Peyer's patch (tissue), 4 donors: ENCODE results near the gene RAD54L. TPM values are rescaled to one million over a fixed set of nuclear protein-coding genes. Genes with fewer than 3 reads are reported as not detected.

Experiments used
- DNase-seq, 3 donors: peaks; one replicate each; pipeline ENCODE4 v3.0.0-alpha.2; 2017 to 2019
- H3K27ac ChIP-seq, 4 donors: fragments of 200-600 bp; sonication (generic); one replicate each; pipeline ENCODE4 v1.5.1; 2016 to 2019
- H3K27me3 ChIP-seq, 2 donors: fragments of 200-600 bp; sonication (generic); one replicate each; pipeline ENCODE4 v1.5.1; 2019
- H3K36me3 ChIP-seq, 3 donors: fragments of 200-600 bp; sonication (generic); one replicate each; pipeline ENCODE4 v1.5.1; 2016 to 2019
- H3K4me1 ChIP-seq, 4 donors: fragments of 200-600 bp; sonication (generic); one replicate each; pipeline ENCODE4 v1.5.1; 2016 to 2019
- H3K4me3 ChIP-seq, 4 donors: fragments of 200-600 bp; sonication (generic); 1 replicate in 3 of 4; 2 replicates in 1 of 4; pipeline ENCODE4 v1.5.1; 2016 to 2019; ENCODE audit warnings: mild to moderate bottlenecking in 1 of 4
- H3K9me3 ChIP-seq, 4 donors: fragments of 200-600 bp; sonication (generic); one replicate each; pipeline ENCODE4 v1.5.1; 2016 to 2019; ENCODE audit warnings: mild to moderate bottlenecking in 1 of 4
- CTCF ChIP-seq, 6 experiments: fragments of 450-650 bp in 4 of 6; fragments of 200-600 bp in 2 of 6; sonication (generic) in 1 of 6; IDR thresholded peaks; one replicate each; pipeline ENCODE4 v1.5.1; 2017 to 2019; ENCODE audit warnings: antibody characterized with exemption in 6 of 6, mild to moderate bottlenecking in 3 of 6, moderate library complexity in 1 of 6
- POLR2A ChIP-seq, 2 donors: fragments of 450-650 bp; IDR thresholded peaks; one replicate each; pipeline ENCODE4 v1.5.1; 2017; ENCODE audit warnings: antibody characterized with exemption in 2 of 2, mild to moderate bottlenecking in 2 of 2, moderate library complexity in 2 of 2
- total RNA-seq, 4 donors: library from RNA; depleted of rRNA; stranded (reverse); fragments of >200 nt; gene quantifications; one replicate each; pipeline ENCODE4 v1.1.0, GENCODE V29; 2016

Gene RAD54L
- total RNA-seq, 4 donors from 2014 or later, result 3.9 to 71.8 (median 10.3) TPM

- no peak for DNase-seq
- Histone ChIP-seq H3K27me3 (no peaks in the 10 kb centered on the region), H3K9me3 (no peaks in the 10 kb centered on the region), H3K27ac (no peak overlapping the region), H3K4me1 (peaks cover 0 to 9% (median 3%) of the 10 kb centered on the region in 4 donors), H3K4me3 (no peak overlapping the region), H3K36me3 (no peaks in the 10 kb centered on the region)
- TF ChIP-seq POLR2A (IDR thresholded peaks at IDR 0.05) (no peak), CTCF (IDR thresholded peaks at IDR 0.05) (no peak)
Measured at GRCh38 chr1:46205141-46205540, 42.4 kb upstream of the RAD54L start.

- H3K9me3 ChIP-seq, result no peaks in the 10 kb centered on the region
- H3K4me3 ChIP-seq, result no peak overlapping the region
- H3K36me3 ChIP-seq, result no peaks in the 10 kb centered on the region
- TF ChIP-seq CTCF (IDR thresholded peaks at IDR 0.05) (no peak), POLR2A (IDR thresholded peaks at IDR 0.05) (no peak)
- H3K4me1 ChIP-seq, result peaks cover 0 to 9% (median 3%) of the 10 kb centered on the region in 4 donors
- no peaks in the 10 kb centered on the region for H3K27me3 ChIP-seq
- no peak overlapping the region for H3K27ac ChIP-seq
- DNase-seq, result no peak
Measured at GRCh38 chr1:46205791-46206190, 41.8 kb upstream of the RAD54L start.

DNA sequence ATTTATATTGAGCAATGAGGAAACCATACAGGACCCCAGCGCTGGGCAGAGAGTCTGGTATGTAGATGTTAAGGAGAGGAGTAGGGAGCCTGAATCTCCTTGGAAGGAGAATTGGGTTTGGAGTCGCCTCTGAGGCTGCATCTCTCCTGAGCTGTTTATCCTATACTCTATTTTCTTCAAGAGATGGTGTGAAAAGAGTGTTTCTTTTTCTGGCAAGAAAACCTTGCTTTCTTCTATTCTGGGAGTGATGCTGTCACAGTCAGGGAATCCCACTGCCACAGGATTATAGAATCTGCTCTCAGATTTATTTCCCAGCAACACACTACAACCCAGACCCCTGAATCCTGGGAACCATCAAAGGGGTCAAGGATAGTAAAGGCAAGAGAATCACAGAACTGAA, 41.2 kb upstream of the RAD54L start:
- Histone ChIP-seq H3K36me3 (no peaks in the 10 kb centered on the region), H3K27ac (no peak overlapping the region)
- no peak for DNase-seq

GRCh38 chr1:46210561-46210960, 37.0 kb upstream of the RAD54L start:
- Histone ChIP-seq H3K4me3 (no peak overlapping the region), H3K9me3 (no peaks in the 10 kb centered on the region), H3K27me3 (no peaks in the 10 kb centered on the region), H3K27ac (no peak overlapping the region), H3K36me3 (no peaks in the 10 kb centered on the region), H3K4me1 (no peaks in the 10 kb centered on the region)
- DNase-seq, result no peak
- TF ChIP-seq POLR2A (IDR thresholded peaks at IDR 0.05), result no peak
- TF ChIP-seq CTCF (IDR thresholded peaks at IDR 0.05), result no peak

More for the DNA sequence above, 41.2 kb upstream of the RAD54L start:
- H3K4me1 ChIP-seq, result peaks cover 0 to 9% (median 3%) of the 10 kb centered on the region in 4 donors
- no peaks in the 10 kb centered on the region for H3K27me3 ChIP-seq
- TF ChIP-seq CTCF (IDR thresholded peaks at IDR 0.05) (no peak), POLR2A (IDR thresholded peaks at IDR 0.05) (no peak)
- H3K9me3 ChIP-seq, result no peaks in the 10 kb centered on the region
- no peak overlapping the region for H3K4me3 ChIP-seq

GRCh38 chr1:46211051-46211450, 36.5 kb upstream of the RAD54L start:
- Histone ChIP-seq H3K27me3 (no peaks in the 10 kb centered on the region), H3K27ac (no peak overlapping the region), H3K4me1 (no peaks in the 10 kb centered on the region), H3K9me3 (no peaks in the 10 kb centered on the region), H3K36me3 (no peaks in the 10 kb centered on the region), H3K4me3 (no peak overlapping the region)
- TF ChIP-seq POLR2A (IDR thresholded peaks at IDR 0.05) (no peak), CTCF (IDR thresholded peaks at IDR 0.05) (no peak)
- DNase-seq, result no peak

DNA sequence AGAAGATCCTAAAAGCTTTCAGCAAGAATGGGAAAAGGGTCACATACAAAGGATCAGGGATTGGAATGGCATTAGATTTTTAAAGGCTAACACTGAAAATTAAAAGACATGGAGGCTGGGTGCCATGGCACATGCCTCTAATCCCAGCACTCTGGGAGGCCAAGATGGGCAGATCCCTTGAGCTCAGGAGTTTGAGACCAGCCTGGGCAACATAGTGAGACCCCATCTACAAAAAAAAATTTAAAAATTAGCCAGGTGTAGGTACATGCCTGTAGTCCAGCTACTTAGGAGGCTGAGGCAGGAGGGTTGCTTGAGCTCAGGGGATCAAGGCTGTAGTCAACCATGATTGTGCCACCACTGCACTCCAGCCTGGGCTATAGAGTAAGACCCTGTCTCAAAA, 32.1 kb upstream of the RAD54L start:
- Histone ChIP-seq H3K4me3 (no peak overlapping the region), H3K27me3 (no peaks in the 10 kb centered on the region), H3K9me3 (no peaks in the 10 kb centered on the region), H3K36me3 (no peaks in the 10 kb centered on the region), H3K27ac (no peak overlapping the region), H3K4me1 (no peaks in the 10 kb centered on the region)
- no peak for TF ChIP-seq POLR2A (IDR thresholded peaks at IDR 0.05)
- TF ChIP-seq CTCF (IDR thresholded peaks at IDR 0.05), result no peak
- no peak for DNase-seq
